ENCODE results near the gene ANO10.

DNA sequence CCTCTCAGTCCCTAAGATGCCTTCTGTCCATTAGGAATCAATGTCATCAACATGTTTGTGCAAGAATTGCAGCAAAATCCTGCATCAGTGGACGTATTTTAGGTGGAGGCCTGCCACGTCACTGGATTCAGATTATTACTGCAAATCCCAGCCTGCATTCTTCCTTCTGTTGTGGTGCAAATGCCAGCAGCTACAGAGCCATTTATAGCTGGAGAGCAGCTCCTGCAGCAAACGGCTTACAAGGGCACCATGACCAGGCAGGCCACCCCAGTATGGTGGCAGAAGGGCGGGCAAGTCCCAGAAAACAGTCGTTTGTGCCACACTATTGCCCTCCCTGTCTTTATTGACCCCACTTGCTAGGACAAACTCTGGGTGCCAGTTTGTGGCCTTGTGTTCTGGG lies 260.7 kb downstream of the ANO10 start:
- TF ChIP-seq EZH2 (IDR thresholded peaks at IDR 0.05; ENCODE audit: borderline replicate concordance, low read depth, low read length, poor library complexity, severe bottlenecking): no peak
- TF ChIP-seq CTCF (conservative IDR thresholded peaks at IDR 0.05; ENCODE audit: low read depth, low read length): no peak
